CD4-positive, alpha-beta memory T cell (primary cell): ENCODE results near the gene UGT1A1. TPM values are rescaled to one million over a fixed set of nuclear protein-coding genes. Genes with fewer than 3 reads are reported as not detected.
"Not testable (repeated sequence)": the region's sequence is repeated elsewhere in the genome, so short reads cannot be mapped to it uniquely, and the experiment has no call there.

ENCODE experiments used
- CTCF ChIA-PET: fragments of 350-600 bp; sonication (Branson Sonifier 250); formaldehyde crosslinking; loops from one replicate; lab custom pipeline; 2021; ENCODE audit warnings: inconsistent platforms; ENCODE audit not compliant: partially characterized antibody; lab: Charles Lee
- POLR2A ChIA-PET: fragments of 350-600 bp; sonication (Branson Sonifier 250); formaldehyde crosslinking; loops from one replicate; lab custom pipeline; 2021; ENCODE audit not compliant: partially characterized antibody; lab: Charles Lee
- DNase-seq, 5 donors: peaks; one replicate each; pipeline versions ENCODE4 v3.0.0 to v3.0.0-alpha.2; 2020 to 2022; ENCODE audit warnings: mixed read lengths in 1 of 5
- H3K27ac ChIP-seq: one replicate; pipeline ENCODE4 v1.7.0; 2013; ENCODE audit warnings: low read depth, low read length
- H3K27me3 ChIP-seq: 2 replicates; pipeline ENCODE4 v1.7.0; 2013; ENCODE audit warnings: mild to moderate bottlenecking, low read length, moderate library complexity; ENCODE audit not compliant: insufficient read depth
- H3K36me3 ChIP-seq: 2 replicates; pipeline ENCODE4 v1.7.0; 2013; ENCODE audit warnings: mild to moderate bottlenecking, low read length, moderate library complexity; ENCODE audit not compliant: insufficient read depth
- H3K4me1 ChIP-seq: 2 replicates; pipeline ENCODE4 v1.7.0; 2013; ENCODE audit warnings: mild to moderate bottlenecking, low read length, moderate library complexity; ENCODE audit not compliant: insufficient read depth
- H3K4me3 ChIP-seq, 2 donors: one replicate each; pipeline ENCODE4 v1.7.0; 2013; ENCODE audit warnings: low read length in 2 of 2, mild to moderate bottlenecking in 1 of 2
- H3K9me3 ChIP-seq, 2 donors: one replicate each; pipeline ENCODE4 v1.7.0; 2013; ENCODE audit warnings: low read length in 2 of 2, control low read depth in 1 of 2; ENCODE audit not compliant: control insufficient read depth in 1 of 2
- H3K27ac Mint-ChIP-seq, 7 donors: one replicate each; pipeline ENCODE4 v1.8.0; 2020 to 2021; ENCODE audit warnings: mixed read lengths in 7 of 7, mild to moderate bottlenecking in 6 of 7, inconsistent platforms in 3 of 7, moderate library complexity in 3 of 7
- H3K27me3 Mint-ChIP-seq, 2 donors: one replicate each; pipeline ENCODE4 v1.8.0; 2020 to 2021; ENCODE audit warnings: mixed read lengths in 2 of 2
- H3K36me3 Mint-ChIP-seq, 2 donors: one replicate each; pipeline ENCODE4 v1.8.0; 2020 to 2021; ENCODE audit warnings: mixed read lengths in 2 of 2, inconsistent platforms in 1 of 2, mild to moderate bottlenecking in 1 of 2
- H3K4me1 Mint-ChIP-seq, 4 donors: one replicate each; pipeline ENCODE4 v1.8.0; 2020 to 2021; ENCODE audit warnings: mixed read lengths in 4 of 4, mild to moderate bottlenecking in 1 of 4
- H3K4me3 Mint-ChIP-seq, 8 donors: one replicate each; pipeline ENCODE4 v1.8.0; 2020 to 2021; ENCODE audit warnings: mixed read lengths in 8 of 8, mild to moderate bottlenecking in 7 of 8, moderate library complexity in 6 of 8, inconsistent platforms in 3 of 8
- H3K9me3 Mint-ChIP-seq, 8 donors: one replicate each; pipeline ENCODE4 v1.8.0; 2020 to 2021; ENCODE audit warnings: mixed read lengths in 8 of 8, mild to moderate bottlenecking in 5 of 8, inconsistent platforms in 3 of 8, moderate library complexity in 1 of 8
- intact Hi-C: fragments of 100-400 bp; cut with micrococcal nuclease; formaldehyde crosslinking; loops from one replicate; pipeline ENCODE4 v1.15.1; 2023
- polyA plus RNA-seq, 2 donors: library from polyadenylated mRNA; unstranded; fragments of 300-500 nt; fragmentation: Illumina TruSeq; gene quantifications; one replicate each; pipeline ENCODE4 v1.2.3, GENCODE V29; 2021
- total RNA-seq, 2 experiments: library from RNA; stranded (reverse); gene quantifications; one replicate each; pipeline ENCODE4 v1.2.3, GENCODE V29; 2021

The UGT1A1 gene
- total and polyA plus RNA-seq, 4 experiments from 2014 or later, result not detected

GRCh38 chr2:233736868-233737653 is 23.0 kb upstream of the UGT1A1 start:
- H3K4me1 Mint-ChIP-seq, H3K4me3 ChIP-seq, H3K27ac ChIP-seq, DNase-seq, H3K36me3 Mint-ChIP-seq, H3K27ac Mint-ChIP-seq, H3K27me3 ChIP-seq, intact Hi-C loops, H3K4me1 ChIP-seq, H3K9me3 ChIP-seq, H3K4me3 Mint-ChIP-seq, H3K9me3 Mint-ChIP-seq, H3K36me3 ChIP-seq, POLR2A ChIA-PET, CTCF ChIA-PET: not testable (repeated sequence)
- peaks cover 18 to 31% of the 10 kb centered on the region in 2 donors for H3K27me3 Mint-ChIP-seq

DNA sequence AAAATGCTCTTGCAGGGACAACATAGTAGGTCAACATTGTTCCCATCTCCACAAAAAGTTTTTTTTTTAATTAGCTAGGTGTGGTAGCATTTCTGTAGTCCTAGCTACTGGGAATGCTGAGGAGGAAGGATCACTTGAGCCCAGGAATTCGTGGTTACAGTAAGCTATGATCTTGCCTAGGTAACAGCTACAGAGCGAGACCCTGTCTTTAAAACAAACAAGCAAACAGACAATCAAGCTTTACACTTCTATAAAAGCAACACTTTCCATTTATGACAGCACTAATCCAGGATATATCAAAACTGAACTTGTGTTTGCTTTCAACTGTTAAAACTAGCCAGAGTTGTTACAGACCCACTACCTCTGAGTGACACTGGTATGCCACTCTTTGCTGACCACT is 19.2 kb upstream of the UGT1A1 start:
- Mint-ChIP-seq H3K36me3 (no peaks in the 10 kb centered on the region), H3K27me3 (peaks cover 15 to 29% of the 10 kb centered on the region in 2 donors), H3K4me3 (no peak overlapping the region), H3K27ac (no peak overlapping the region), H3K9me3 (no peaks in the 10 kb centered on the region), H3K4me1 (no peaks in the 10 kb centered on the region)
- Histone ChIP-seq H3K4me1 (no peaks in the 10 kb centered on the region), H3K9me3 (no peaks in the 10 kb centered on the region), H3K27ac (no peak overlapping the region), H3K36me3 (no peaks in the 10 kb centered on the region), H3K4me3 (no peak overlapping the region), H3K27me3 (no peaks in the 10 kb centered on the region)
- no peak for DNase-seq
- CTCF ChIA-PET, result no interaction called here
- intact Hi-C loops, result no loop called here
- POLR2A ChIA-PET, result no interaction called here

DNA sequence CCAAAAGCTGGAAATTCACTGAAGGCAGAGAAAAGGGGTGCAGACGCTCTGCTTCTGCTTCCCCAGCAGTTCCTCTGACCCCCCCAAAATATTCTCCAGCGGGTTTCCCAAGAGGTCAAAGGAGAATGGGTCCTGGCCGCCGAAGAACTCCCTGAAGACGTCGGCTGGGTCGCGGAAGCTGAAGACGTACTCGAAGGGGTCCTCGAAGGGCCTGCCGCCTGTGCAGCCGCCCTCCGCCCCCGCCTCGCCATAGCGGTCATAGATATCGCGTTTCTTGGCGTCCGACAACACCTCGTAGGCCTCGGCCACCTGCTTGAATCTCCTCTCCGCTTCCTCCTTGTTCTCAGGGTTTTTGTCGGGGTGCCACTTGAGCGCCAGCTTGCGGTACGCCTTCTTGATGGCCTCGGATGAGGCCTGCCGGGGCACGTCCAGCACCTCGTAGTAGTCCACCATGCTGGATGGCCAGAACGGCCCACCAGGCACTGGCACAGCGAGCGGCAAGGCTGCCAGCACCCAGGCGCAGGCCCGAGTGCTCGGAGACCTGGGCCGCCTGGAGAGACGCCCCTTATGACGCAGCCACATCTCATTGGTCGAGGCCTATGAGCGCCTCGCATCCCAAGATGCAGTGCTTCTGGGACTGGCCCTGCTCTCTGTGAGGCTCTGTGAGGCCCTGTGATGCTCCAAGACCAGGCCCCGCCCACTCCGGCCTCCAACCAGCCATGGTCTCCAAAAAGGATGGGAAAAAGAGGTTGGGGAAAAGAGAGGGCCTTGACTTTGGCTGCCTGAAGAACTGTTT is 16.4 kb upstream of the UGT1A1 start:
- POLR2A ChIA-PET, result no interaction called here
- no peak for DNase-seq
- no peak overlapping the region for H3K27ac Mint-ChIP-seq
- H3K4me1 Mint-ChIP-seq, result no peaks in the 10 kb centered on the region
- no peak overlapping the region for H3K4me3 ChIP-seq
- no peak overlapping the region for H3K4me3 Mint-ChIP-seq
- H3K27me3 Mint-ChIP-seq, result peaks cover 12 to 28% of the 10 kb centered on the region in 2 donors
- CTCF ChIA-PET, result no interaction called here
- intact Hi-C loops, result no loop called here
- H3K27me3 ChIP-seq, result no peaks in the 10 kb centered on the region
- no peaks in the 10 kb centered on the region for H3K36me3 Mint-ChIP-seq
- no peaks in the 10 kb centered on the region for H3K4me1 ChIP-seq
- H3K9me3 Mint-ChIP-seq, result no peaks in the 10 kb centered on the region
- H3K36me3 ChIP-seq, result no peaks in the 10 kb centered on the region
- no peak overlapping the region for H3K27ac ChIP-seq
- no peaks in the 10 kb centered on the region for H3K9me3 ChIP-seq

GRCh38 chr2:233745073-233745755 is 14.9 kb upstream of the UGT1A1 start:
- peaks cover 12 to 32% of the 10 kb centered on the region in 2 donors for H3K27me3 Mint-ChIP-seq
- H3K4me1 Mint-ChIP-seq, result no peaks in the 10 kb centered on the region
- H3K4me3 Mint-ChIP-seq, result no peak overlapping the region
- CTCF ChIA-PET, result no interaction called here
- peak overlapping the region in 1 of 7 donors; percentile 10 for H3K27ac Mint-ChIP-seq
- no peak for DNase-seq
- Histone ChIP-seq H3K36me3 (no peaks in the 10 kb centered on the region), H3K4me1 (no peaks in the 10 kb centered on the region), H3K27me3 (no peaks in the 10 kb centered on the region), H3K4me3 (no peak overlapping the region), H3K27ac (no peak overlapping the region), H3K9me3 (no peaks in the 10 kb centered on the region)
- H3K36me3 Mint-ChIP-seq, result peaks cover 0 to 2% of the 10 kb centered on the region in 2 donors
- intact Hi-C loops, result no loop called here
- POLR2A ChIA-PET, result no interaction called here
- peaks cover 0 to 6% (median 5%) of the 10 kb centered on the region in 8 donors for H3K9me3 Mint-ChIP-seq

DNA sequence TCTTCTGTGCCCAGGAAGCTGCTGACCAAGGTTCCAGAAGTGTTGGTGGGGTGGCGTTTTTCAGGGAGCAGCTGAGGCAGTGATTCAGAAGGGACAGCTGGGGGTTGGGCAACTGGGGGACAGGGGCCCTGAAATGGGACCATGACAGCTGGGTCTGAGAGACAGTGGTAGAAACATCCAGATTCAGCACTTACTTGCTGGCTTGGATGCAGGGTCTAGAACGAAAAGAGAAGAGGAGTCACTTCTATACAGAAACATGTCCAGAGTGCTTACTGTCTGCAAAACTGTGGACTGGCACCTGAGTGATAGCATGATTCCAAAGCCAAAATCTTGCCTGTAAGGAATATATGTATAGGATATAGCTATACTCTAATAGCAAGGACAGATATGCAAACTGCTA is 14.2 kb upstream of the UGT1A1 start:
- DNase-seq, H3K27ac Mint-ChIP-seq, H3K36me3 ChIP-seq, H3K27ac ChIP-seq, POLR2A ChIA-PET, H3K36me3 Mint-ChIP-seq, H3K4me1 Mint-ChIP-seq, H3K4me1 ChIP-seq, H3K9me3 ChIP-seq, H3K4me3 ChIP-seq, H3K27me3 ChIP-seq, intact Hi-C loops, CTCF ChIA-PET, H3K4me3 Mint-ChIP-seq: not testable (repeated sequence)
- Mint-ChIP-seq H3K9me3 (peaks cover 0 to 11% (median 7%) of the 10 kb centered on the region in 8 donors), H3K27me3 (peaks cover 11 to 33% of the 10 kb centered on the region in 2 donors)

DNA sequence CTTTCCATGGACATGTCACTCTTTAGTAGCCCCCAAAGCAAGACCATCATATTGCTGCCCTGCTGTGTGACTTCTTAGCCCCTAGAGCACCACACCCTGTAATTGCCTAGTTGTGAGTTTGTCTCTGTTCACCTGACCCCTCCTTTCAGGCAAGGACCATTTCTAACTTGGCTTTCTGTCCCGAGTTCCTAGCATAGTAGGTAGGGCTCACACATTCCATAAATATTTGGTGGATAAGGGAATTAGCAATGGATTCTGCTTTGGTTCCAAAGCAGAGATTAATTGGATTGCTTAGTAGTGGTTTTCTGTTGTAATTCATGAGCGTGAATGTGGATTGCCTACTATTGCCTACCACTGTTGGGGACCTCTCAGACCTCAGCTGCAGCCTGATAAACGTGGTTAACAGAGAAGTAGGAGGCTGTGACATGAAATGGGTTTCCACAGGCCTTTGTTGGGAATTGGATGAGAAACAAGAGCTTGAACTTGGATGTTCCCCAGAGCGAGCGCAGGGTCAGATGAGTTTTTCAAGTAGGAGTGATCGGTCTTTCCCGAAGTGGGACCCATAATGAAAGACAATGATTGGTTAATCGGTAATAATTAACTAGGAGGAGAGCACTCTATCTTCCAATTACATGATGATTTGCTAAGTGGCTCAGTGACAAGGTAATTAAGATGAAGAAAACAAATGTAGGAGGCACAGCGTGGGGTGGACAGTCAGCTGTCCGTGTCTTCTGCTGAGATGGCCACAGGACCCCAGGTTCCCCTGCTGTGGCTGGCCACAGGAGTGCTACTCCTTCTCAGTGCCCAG is 13.4 kb upstream of the UGT1A1 start:
- CTCF ChIA-PET, result no interaction called here
- Histone ChIP-seq H3K36me3 (no peaks in the 10 kb centered on the region), H3K4me1 (no peaks in the 10 kb centered on the region), H3K9me3 (no peaks in the 10 kb centered on the region), H3K4me3 (no peak overlapping the region), H3K27ac (no peak overlapping the region), H3K27me3 (no peaks in the 10 kb centered on the region)
- peaks cover 0 to 3% of the 10 kb centered on the region in 2 donors for H3K36me3 Mint-ChIP-seq
- intact Hi-C loops, result no loop called here
- POLR2A ChIA-PET, result no interaction called here
- no peak overlapping the region for H3K4me3 Mint-ChIP-seq
- H3K27ac Mint-ChIP-seq, result no peak overlapping the region
- peaks cover 2 to 20% (median 14%) of the 10 kb centered on the region in 8 donors for H3K9me3 Mint-ChIP-seq
- H3K4me1 Mint-ChIP-seq, result no peaks in the 10 kb centered on the region
- H3K27me3 Mint-ChIP-seq, result peaks cover 11 to 35% of the 10 kb centered on the region in 2 donors
- no peak for DNase-seq

GRCh38 chr2:233747283-233747544 is 12.9 kb upstream of the UGT1A1 start:
- no peaks in the 10 kb centered on the region for H3K9me3 ChIP-seq
- DNase-seq, result no peak
- Mint-ChIP-seq H3K27ac (no peak overlapping the region), H3K36me3 (peaks cover 0 to 3% of the 10 kb centered on the region in 2 donors), H3K9me3 (peaks cover 2 to 22% (median 17%) of the 10 kb centered on the region in 8 donors), H3K4me1 (no peaks in the 10 kb centered on the region), H3K27me3 (peaks cover 11 to 36% of the 10 kb centered on the region in 2 donors), H3K4me3 (no peak overlapping the region)
- ChIA-PET POLR2A (no interaction called here), CTCF (no interaction called here)
- no peaks in the 10 kb centered on the region for H3K36me3 ChIP-seq
- H3K27ac ChIP-seq, result no peak overlapping the region
- H3K4me3 ChIP-seq, result no peak overlapping the region
- intact Hi-C loops, result no loop called here
- H3K4me1 ChIP-seq, result no peaks in the 10 kb centered on the region
- H3K27me3 ChIP-seq, result no peaks in the 10 kb centered on the region
